Activated T-cell treated with anti-CD3 and anti-CD28 coated beads for 4 hours (primary cell): ENCODE data around the gene PAFAH2.

Source experiments
- DNase-seq: peaks from one replicate; pipeline ENCODE4 v3.0.0-alpha.2; 2020

Gene PAFAH2

GRCh38 chr1:26029864-26030481 lies 32.1 kb upstream of the PAFAH2 start:
- no peak for DNase-seq

DNA sequence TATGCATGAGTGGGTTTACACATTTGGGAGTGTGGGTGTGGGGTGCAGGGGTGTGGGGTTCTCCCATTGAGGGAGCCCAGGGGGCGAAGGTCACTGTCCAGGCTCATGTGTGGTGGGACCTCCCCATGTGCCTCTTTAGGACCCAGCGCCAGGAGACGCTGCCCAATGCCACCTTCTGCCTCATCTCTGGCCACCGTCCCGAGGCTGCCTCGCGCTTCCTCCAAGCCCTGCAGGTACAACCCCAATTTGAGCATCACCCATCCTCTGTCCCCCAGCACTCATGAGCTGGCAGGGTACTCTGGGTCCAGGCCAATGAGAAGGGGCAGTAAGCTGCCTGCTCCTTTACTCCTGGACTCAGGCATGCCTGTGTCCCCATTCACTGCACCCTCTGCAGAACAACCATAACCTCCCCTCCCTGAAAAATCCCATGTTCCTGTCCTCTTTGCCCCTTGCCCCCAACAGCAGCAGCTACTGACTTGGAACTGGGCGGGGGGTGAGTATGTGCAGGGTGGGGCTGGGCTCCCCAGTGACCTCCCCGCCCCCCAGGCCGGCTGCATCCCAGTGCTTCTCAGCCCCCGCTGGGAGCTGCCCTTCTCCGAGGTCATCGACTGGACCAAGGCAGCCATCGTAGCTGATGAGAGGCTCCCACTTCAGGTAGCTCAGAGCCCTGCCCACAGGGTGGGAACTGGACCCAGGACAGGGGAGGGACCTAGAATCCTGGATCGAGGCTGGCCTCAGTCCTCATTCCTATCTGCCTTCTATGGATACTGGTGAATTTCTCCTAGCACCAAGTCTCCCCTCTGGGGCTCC lies 31.4 kb upstream of the PAFAH2 start:
- no peak for DNase-seq

DNA sequence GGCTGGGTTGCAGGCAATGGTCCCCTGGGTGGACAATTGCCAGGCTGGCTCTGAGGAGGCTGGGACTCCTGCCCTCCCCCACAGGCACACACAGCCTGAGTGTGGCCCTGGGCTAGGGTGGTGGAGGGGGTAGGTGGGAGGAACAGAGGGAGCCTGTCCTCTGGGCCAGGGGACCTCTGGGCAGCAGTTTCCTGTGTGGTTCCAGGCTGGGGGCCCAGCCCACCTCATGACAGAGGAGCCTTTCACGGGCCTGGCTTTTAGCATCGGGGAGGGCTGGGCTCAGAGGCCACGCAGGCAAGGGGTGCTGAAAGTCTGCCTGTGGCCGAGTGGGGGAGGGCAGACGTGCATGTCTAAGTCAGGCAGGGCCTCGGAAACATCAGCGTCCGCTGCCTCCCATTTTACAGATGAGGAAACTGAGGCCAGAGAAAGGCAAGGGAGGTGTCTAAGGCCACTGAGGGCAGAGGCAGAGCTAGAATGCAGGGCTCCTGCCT lies 30.7 kb upstream of the PAFAH2 start:
- no peak for DNase-seq

DNA sequence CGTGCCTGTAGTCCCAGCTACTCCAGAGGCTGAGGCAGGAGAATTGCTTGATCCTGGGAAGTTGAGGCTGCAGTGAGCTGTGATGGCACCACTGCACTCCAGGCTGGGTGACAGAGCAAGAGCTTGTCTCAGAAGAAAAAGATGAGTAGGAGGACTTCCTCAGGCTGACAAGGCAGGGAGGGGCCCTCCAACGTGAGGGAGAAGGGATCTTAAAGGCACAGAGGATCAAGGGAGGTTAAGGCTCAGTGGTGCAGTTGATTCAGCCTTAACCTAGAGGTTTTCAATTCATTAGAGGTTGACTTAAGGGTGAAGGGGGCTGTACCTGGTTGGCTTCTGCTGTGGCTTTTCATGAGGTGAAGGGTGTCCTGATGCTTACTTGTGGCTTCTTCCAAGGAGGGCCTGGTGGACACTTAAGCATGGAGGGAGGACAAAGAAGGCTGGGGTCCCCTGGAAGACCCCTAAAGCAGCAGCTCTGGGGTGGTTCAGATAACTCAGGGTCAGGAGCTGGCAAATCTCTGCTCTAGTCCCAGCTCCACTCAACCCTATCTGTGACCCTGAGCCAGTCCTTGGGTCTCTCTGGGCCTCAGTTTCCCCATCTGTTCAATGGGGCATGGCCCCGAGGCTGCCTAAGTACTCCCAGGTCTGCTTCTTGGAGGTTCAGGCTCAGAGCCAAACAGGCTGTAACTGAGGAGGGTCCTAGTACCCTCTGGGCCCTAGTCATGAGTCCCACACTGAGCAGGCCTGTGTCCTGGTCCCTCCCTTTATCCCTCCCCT lies 30.0 kb upstream of the PAFAH2 start:
- DNase-seq: no peak

- no peak for DNase-seq
These were observed 27.7 kb upstream of the PAFAH2 start for GRCh38 chr1:26025517-26025916.

DNA sequence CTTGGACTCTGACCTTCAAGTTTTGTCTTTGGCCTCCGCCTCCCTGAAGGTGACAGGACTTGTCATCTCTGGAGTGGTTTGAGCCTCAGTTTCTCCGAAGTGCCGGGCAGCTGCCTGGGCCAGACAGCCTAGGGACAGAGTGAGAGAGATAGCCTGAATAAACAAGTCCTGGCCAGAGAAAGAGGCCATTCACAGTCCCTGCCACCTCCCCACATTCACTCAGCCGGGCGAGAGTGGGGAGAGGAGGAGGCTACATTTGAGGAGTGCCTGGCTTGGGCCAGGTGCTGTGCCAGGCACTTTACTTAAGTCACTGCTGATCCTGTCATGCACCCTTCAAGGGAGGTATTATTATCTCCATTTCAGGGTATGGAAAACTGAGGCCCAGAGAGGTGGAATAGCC lies 27.2 kb upstream of the PAFAH2 start:
- no peak for DNase-seq

DNA sequence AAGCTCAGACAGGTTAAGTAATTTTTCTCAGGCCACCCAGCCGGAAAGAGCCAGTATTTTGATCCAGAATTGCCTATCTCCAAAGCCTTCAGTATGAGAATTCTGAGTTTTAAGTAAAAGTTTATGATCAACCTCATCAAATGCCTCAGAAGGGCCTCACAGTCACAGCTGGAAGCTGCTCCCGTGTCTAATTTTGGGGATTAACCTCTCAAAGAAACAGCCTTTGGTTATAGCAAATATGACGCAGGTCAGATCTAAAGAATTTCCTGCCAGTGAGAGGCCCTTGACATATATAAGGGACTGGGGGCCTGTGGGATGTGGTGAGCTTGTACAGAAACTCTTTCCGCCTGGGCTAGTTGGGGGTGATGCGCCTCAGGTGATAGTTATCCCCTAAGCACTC lies 26.0 kb upstream of the PAFAH2 start:
- no peak for DNase-seq

- DNase-seq: no peak
These were observed 25.1 kb upstream of the PAFAH2 start for GRCh38 chr1:26023009-26023408.

DNA sequence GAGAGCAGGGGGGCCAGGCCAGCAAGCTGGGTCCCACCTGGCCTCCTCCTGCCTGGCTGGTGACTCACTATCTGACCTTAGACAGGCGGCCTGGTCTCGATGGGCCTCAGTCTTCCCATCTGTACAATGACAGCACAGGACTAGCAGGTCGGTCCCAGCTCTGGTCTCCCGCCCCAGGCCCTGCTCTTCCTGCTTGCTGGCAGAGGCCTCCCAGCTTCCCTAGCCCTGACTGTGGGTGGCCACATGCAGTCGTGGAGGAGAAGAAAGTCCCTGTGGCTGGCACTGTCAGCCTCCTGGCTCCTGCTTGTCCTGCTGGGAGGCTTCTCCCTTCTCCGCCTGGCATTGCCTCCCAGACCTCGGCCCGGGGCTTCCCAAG lies 24.5 kb upstream of the PAFAH2 start:
- no peak for DNase-seq

DNA sequence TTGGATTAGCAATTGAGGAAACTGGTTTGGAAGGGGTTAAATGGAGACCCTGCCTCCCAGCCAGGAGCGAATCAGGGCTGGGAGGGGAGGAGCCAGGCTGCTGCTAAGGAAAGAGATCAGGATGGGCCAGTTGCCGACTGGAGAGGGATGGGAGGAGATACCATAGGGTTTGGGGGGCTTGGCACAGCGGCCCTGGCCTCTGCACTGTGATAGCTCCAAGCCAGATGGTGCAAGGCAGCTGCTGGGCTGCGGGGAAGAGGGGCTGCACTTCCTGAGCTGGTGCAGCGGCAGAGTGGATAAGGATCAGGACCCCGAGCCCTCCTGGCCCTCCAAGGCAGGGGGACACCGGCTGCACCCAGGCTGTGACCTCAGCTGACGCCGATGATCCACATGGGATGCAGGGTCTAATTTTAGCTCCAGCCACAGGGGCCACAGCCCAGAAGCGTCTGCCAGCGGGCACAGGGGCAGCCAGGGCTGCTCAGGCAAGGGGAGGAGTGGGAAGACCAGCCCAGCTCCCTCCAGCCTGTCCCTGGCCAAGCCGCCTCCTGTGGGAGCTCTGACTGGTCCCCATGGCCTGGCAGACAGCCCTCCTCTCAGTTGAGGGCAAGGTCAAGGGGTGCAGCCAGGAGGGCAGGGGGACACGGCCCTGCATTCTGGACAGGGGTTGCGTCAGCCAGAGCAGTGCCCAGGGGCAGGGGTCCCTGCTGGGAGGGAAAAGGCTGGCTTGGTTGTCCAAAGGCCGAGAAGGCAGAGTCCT lies 24.0 kb upstream of the PAFAH2 start, which contains the start of gene EXTL1:
TSS of gene EXTL1 (plus strand) at position 129 of the 757 bp plus-strand sequence. CDS start 872 bp downstream, outside the sequence.
- DNase-seq: no peak

GRCh38 chr1:26020941-26021646 lies 23.2 kb upstream of the PAFAH2 start:
- no peak for DNase-seq

GRCh38 chr1:26020330-26020768 lies 22.5 kb upstream of the PAFAH2 start:
- DNase-seq: no peak

- no peak for DNase-seq
These were observed 21.9 kb upstream of the PAFAH2 start for GRCh38 chr1:26019641-26020315.

- DNase-seq: no peak
These were observed 19.7 kb upstream of the PAFAH2 start for GRCh38 chr1:26017606-26018005.

GRCh38 chr1:26016953-26017545 lies 19.2 kb upstream of the PAFAH2 start:
- no peak for DNase-seq

DNA sequence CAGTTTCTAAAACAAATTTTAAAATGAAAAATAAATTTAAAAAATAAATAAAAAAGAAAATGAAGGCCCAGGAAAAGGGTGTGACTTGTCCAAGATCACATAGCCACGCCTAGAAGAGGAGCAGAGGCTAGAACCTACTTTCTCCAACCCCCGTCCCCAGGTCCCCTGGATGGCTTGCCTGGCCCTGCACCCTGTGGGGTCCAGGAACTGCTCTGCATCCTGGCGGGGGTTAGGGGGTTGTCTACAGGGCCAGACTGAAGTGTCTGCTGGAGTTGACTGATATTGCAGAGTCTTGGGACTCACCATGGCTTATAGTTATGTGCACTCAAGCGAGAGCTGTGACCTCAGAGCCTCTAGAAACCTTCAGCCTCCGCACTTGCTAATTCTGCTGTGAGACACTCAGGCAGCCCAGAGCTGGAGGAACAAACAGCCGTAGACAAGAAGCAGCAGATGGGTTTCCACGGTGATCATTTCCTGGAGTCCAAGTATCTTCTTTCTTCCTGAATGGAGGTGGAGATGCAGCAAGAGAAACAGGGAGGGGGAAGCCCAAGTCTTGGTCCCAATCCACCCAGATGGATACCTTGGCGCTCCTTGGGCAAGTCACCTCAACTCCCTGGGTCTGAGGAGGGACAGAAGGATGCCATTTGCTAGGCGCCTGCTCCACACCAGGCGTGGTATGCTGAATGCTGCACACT lies 18.5 kb upstream of the PAFAH2 start:
- DNase-seq: no peak

- no peak for DNase-seq
These were observed 17.5 kb upstream of the PAFAH2 start for GRCh38 chr1:26015358-26015757.

DNA sequence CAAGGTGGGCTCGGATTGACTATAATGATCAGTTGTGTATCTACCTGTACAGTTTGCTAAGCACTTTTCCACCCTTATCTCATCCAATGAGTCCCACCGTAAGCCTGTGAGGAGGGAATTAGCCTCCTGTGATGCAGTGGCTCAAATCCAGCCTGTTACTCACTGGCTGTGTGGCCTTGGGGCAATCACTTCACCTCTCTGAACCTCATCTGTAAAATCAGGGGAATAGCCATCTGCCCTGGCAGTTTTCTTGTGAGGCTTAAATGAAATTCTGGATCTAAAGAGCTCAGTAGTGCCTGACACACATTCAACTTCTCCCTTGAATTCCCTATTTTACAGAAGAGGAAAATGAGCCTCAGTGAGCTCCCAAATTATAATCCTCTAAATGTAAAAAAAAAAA lies 16.3 kb upstream of the PAFAH2 start:
- no peak for DNase-seq

GRCh38 chr1:26012864-26013263 lies 15.0 kb upstream of the PAFAH2 start:
- DNase-seq: no peak

- DNase-seq: no peak
These were observed 13.0 kb upstream of the PAFAH2 start for GRCh38 chr1:26010825-26011224.
